Mesothelial cell of epicardium (in vitro differentiated cells): ENCODE results near the gene CBL. TPM values are rescaled to one million over a fixed set of nuclear protein-coding genes. Genes with fewer than 3 reads are reported as not detected.
"Not testable (repeated sequence)": the region's sequence is repeated elsewhere in the genome, so short reads cannot be mapped to it uniquely, and the experiment has no call there.

ENCODE experiments used
- DNase-seq, 2 experiments: peaks; one replicate each; pipeline ENCODE4 v3.0.0; 2021; ENCODE audit warnings: low spot score in 2 of 2; ENCODE audit not compliant: unreplicated experiment in 2 of 2
- H3K27ac Mint-ChIP-seq: 2 replicates; pipeline ENCODE4 v1.8.0; 2021; ENCODE audit warnings: mixed read lengths
- H3K27me3 Mint-ChIP-seq: 2 replicates; pipeline ENCODE4 v1.8.0; 2021; ENCODE audit warnings: low read depth, mixed read lengths
- H3K36me3 Mint-ChIP-seq: 2 replicates; pipeline ENCODE4 v1.8.0; 2021; ENCODE audit warnings: mixed read lengths
- H3K4me1 Mint-ChIP-seq: 2 replicates; pipeline ENCODE4 v1.8.0; 2021; ENCODE audit warnings: mixed read lengths
- H3K4me3 Mint-ChIP-seq: 2 replicates; pipeline ENCODE4 v1.8.0; 2021; ENCODE audit warnings: mild to moderate bottlenecking, moderate library complexity, mixed read lengths
- H3K9me3 Mint-ChIP-seq: 2 replicates; pipeline ENCODE4 v1.8.0; 2021; ENCODE audit warnings: mixed read lengths
- CTCF ChIP-seq: fragments of 200-600 bp; sonication (generic); IDR thresholded peaks from one replicate; pipeline ENCODE4 v1.5.0; 2021; ENCODE audit warnings: antibody characterized with exemption; ENCODE audit not compliant: unreplicated experiment
- total RNA-seq: library from RNA; stranded (reverse); gene quantifications from 3 replicates; pipeline ENCODE4 v1.2.1, GENCODE V29; 2021

CBL gene
- total RNA-seq, 1 donor from 2014 or later = 27.5 TPM

- H3K27me3 Mint-ChIP-seq = no peaks in the 10 kb centered on the region
- H3K9me3 Mint-ChIP-seq = no peaks in the 10 kb centered on the region
- H3K4me1 Mint-ChIP-seq = peaks cover 13% of the 10 kb centered on the region
- H3K27ac Mint-ChIP-seq = no peak overlapping the region
- H3K36me3 Mint-ChIP-seq = peaks cover 9% of the 10 kb centered on the region
- TF ChIP-seq CTCF = no peak
- DNase-seq = no peak
- no peak overlapping the region for H3K4me3 Mint-ChIP-seq
These were observed 18.8 kb upstream of the CBL start for GRCh38 chr11:119187123-119187892.

GRCh38 chr11:119188067-119188466, 18.1 kb upstream of the CBL start:
- Mint-ChIP-seq H3K27ac (no peak overlapping the region), H3K9me3 (no peaks in the 10 kb centered on the region), H3K4me1 (peaks cover 13% of the 10 kb centered on the region), H3K36me3 (peaks cover 4% of the 10 kb centered on the region), H3K27me3 (no peaks in the 10 kb centered on the region), H3K4me3 (no peak overlapping the region)
- TF ChIP-seq CTCF = no peak
- DNase-seq = no peak

- no peaks in the 10 kb centered on the region for H3K9me3 Mint-ChIP-seq
- H3K36me3 Mint-ChIP-seq = peaks cover 1% of the 10 kb centered on the region
- no peak overlapping the region for H3K27ac Mint-ChIP-seq
- H3K4me3 Mint-ChIP-seq = no peak overlapping the region
- peaks cover 13% of the 10 kb centered on the region for H3K4me1 Mint-ChIP-seq
- DNase-seq = no peak
- H3K27me3 Mint-ChIP-seq = no peaks in the 10 kb centered on the region
- no peak for TF ChIP-seq CTCF
These were observed 17.3 kb upstream of the CBL start for GRCh38 chr11:119188887-119189286.

- H3K9me3 Mint-ChIP-seq = no peaks in the 10 kb centered on the region
- H3K4me1 Mint-ChIP-seq = peaks cover 13% of the 10 kb centered on the region
- no peak overlapping the region for H3K4me3 Mint-ChIP-seq
- H3K27ac Mint-ChIP-seq = no peak overlapping the region
- no peaks in the 10 kb centered on the region for H3K36me3 Mint-ChIP-seq
- no peaks in the 10 kb centered on the region for H3K27me3 Mint-ChIP-seq
- no peak for TF ChIP-seq CTCF
- no peak for DNase-seq
These were observed 16.7 kb upstream of the CBL start for GRCh38 chr11:119189393-119189792.

- Mint-ChIP-seq H3K27me3 (no peaks in the 10 kb centered on the region), H3K4me3 (no peak overlapping the region), H3K27ac (no peak overlapping the region), H3K9me3 (no peaks in the 10 kb centered on the region), H3K4me1 (peaks cover 11% of the 10 kb centered on the region), H3K36me3 (no peaks in the 10 kb centered on the region)
- DNase-seq = no peak
- no peak for TF ChIP-seq CTCF
These were observed 15.6 kb upstream of the CBL start for GRCh38 chr11:119190531-119190930.

- H3K27ac Mint-ChIP-seq, H3K9me3 Mint-ChIP-seq, H3K27me3 Mint-ChIP-seq: not testable (repeated sequence)
These were observed 14.9 kb upstream of the CBL start for GRCh38 chr11:119191265-119191664.

More at GRCh38 chr11:119191265-119191664, 14.9 kb upstream of the CBL start:
- DNase-seq, H3K4me3 Mint-ChIP-seq, H3K4me1 Mint-ChIP-seq, H3K36me3 Mint-ChIP-seq: not testable (repeated sequence)
